Measurements from ENCODE around the gene HOMER3.
"Not testable (repeated sequence)": the region's sequence is repeated elsewhere in the genome, so short reads cannot be mapped to it uniquely, and the experiment has no call there.

Gene HOMER3

GRCh38 chr19:18952364-18953003 lies 11.5 kb upstream of the HOMER3 start:
- DNase-seq (ENCODE audit: low read depth): not testable (repeated sequence)

- DNase-seq (ENCODE audit: low read depth): no peak
Observed at GRCh38 chr19:18951721-18952281, 10.8 kb upstream of the HOMER3 start.

GRCh38 chr19:18949858-18950257 lies 8.8 kb upstream of the HOMER3 start:
- DNase-seq (ENCODE audit: low read depth): no peak

- no peak for DNase-seq (ENCODE audit: low read depth)
Observed at GRCh38 chr19:18948976-18949356, 7.9 kb upstream of the HOMER3 start.

- no peak for DNase-seq (ENCODE audit: low read depth)
Observed at GRCh38 chr19:18948075-18948975, 7.3 kb upstream of the HOMER3 start.

- DNase-seq (ENCODE audit: low read depth): no peak
Observed at GRCh38 chr19:18946918-18947317, 5.9 kb upstream of the HOMER3 start.

- no peak for DNase-seq (ENCODE audit: low read depth)
Observed at GRCh38 chr19:18946335-18946734, 5.3 kb upstream of the HOMER3 start.

- DNase-seq (ENCODE audit: low read depth): no peak
Observed at GRCh38 chr19:18945297-18945696, 4.3 kb upstream of the HOMER3 start.

GRCh38 chr19:18943465-18943864 lies 2.4 kb upstream of the HOMER3 start:
- no peak for DNase-seq (ENCODE audit: low read depth)

- DNase-seq (ENCODE audit: low read depth): no peak
Observed at GRCh38 chr19:18942692-18943091, 1.7 kb upstream of the HOMER3 start.

- DNase-seq (ENCODE audit: low read depth): no peak
Observed at GRCh38 chr19:18941628-18942354, 774 bp upstream of the HOMER3 start.

GRCh38 chr19:18939922-18940768 lies 872 bp downstream of the HOMER3 start:
- DNase-seq (ENCODE audit: low read depth): no peak

GRCh38 chr19:18939163-18939562 lies 1.9 kb downstream of the HOMER3 start:
- no peak for DNase-seq (ENCODE audit: low read depth)

- DNase-seq (ENCODE audit: low read depth): no peak
Observed at GRCh38 chr19:18933297-18933696, 7.7 kb downstream of the HOMER3 start.

GRCh38 chr19:18932216-18932841 lies 8.7 kb downstream of the HOMER3 start:
- DNase-seq (ENCODE audit: low read depth): peak; percentile 61

GRCh38 chr19:18931316-18932162 lies 9.5 kb downstream of the HOMER3 start:
- DNase-seq (ENCODE audit: low read depth): no peak

GRCh38 chr19:18929311-18929710 lies 11.7 kb downstream of the HOMER3 start:
- no peak for DNase-seq (ENCODE audit: low read depth)

GRCh38 chr19:18928018-18928805 lies 12.8 kb downstream of the HOMER3 start:
- no peak for DNase-seq (ENCODE audit: low read depth)

- DNase-seq (ENCODE audit: low read depth): no peak
Observed at GRCh38 chr19:18924684-18925213, 16.3 kb downstream of the HOMER3 start.

Data from stimulated activated CD8-positive, alpha-beta memory T cell treated with anti-CD3 and anti-CD28 coated beads, Interleukin-12 subunit alpha, Interleukin-12 subunit beta, amount 100 ng/mL, for 1 hour (primary cell).